GM06990 (cell line): ENCODE measurements around the gene UBASH3A.

Experiments
- DNase-seq: peaks from one replicate; pipeline ENCODE4 v3.0.0-alpha.2; 2011; ENCODE audit not compliant: insufficient read length; ENCODE audit errors: extremely low read depth
- H3K27me3 ChIP-seq: replicated peaks from 2 replicates; pipeline ENCODE4 v1.6.0; 2011; ENCODE audit warnings: low read length; ENCODE audit not compliant: control insufficient read depth, insufficient read depth
- H3K36me3 ChIP-seq: 2 replicates; pipeline ENCODE4 v1.5.1; 2011; ENCODE audit warnings: low read length; ENCODE audit not compliant: control insufficient read depth, insufficient read depth
- H3K4me3 ChIP-seq: replicated peaks from 2 replicates; pipeline ENCODE4 v1.5.1; 2011; ENCODE audit warnings: low read depth, mild to moderate bottlenecking, control low read depth, low read length
- TF ChIP-seq, protein P1 (sequence below): IDR thresholded peaks from 2 replicates; pipeline ENCODE4 v1.5.1; 2011; ENCODE audit warnings: low read length, control low read depth, mild to moderate bottlenecking, inconsistent platforms; ENCODE audit not compliant: insufficient read depth, poor library complexity, severe bottlenecking

The UBASH3A gene

DNA sequence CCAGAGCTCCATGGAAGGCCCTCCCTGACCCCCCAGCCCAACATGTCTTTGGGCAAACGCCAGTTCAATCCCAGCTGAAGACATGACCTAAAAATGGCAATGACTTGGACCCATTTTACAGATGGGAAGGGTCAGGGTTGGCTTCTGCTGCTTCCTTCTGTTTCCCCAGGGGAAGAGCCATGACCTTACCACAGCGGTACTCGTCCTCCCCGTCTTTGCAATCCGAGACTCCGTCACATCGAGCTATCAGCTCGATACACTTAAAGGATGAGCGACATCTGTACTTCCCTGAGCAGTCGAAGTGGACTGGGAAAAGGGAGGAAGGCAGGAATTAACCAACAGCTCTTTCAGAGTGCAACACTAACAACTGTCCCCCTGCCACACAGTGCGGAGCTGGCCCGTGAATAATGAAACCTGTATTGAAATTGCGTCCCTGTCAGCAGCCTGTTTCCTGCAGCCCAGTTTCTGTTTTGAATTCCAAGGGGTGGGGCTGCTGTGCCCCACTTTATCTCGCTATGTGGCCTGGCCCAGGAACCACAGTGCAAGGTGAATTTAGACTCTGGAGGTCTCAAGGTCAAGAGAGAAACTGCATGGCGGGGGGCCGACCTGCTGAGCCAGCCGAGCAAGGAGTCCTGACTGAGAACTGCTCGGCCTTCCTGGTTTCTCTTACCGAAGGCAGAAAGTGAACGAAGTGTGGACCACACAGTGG lies 14.8 kb upstream of the UBASH3A start:
- DNase-seq: no peak
- TF ChIP-seq, protein P1, sequence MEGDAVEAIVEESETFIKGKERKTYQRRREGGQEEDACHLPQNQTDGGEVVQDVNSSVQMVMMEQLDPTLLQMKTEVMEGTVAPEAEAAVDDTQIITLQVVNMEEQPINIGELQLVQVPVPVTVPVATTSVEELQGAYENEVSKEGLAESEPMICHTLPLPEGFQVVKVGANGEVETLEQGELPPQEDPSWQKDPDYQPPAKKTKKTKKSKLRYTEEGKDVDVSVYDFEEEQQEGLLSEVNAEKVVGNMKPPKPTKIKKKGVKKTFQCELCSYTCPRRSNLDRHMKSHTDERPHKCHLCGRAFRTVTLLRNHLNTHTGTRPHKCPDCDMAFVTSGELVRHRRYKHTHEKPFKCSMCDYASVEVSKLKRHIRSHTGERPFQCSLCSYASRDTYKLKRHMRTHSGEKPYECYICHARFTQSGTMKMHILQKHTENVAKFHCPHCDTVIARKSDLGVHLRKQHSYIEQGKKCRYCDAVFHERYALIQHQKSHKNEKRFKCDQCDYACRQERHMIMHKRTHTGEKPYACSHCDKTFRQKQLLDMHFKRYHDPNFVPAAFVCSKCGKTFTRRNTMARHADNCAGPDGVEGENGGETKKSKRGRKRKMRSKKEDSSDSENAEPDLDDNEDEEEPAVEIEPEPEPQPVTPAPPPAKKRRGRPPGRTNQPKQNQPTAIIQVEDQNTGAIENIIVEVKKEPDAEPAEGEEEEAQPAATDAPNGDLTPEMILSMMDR: no peak

DNA sequence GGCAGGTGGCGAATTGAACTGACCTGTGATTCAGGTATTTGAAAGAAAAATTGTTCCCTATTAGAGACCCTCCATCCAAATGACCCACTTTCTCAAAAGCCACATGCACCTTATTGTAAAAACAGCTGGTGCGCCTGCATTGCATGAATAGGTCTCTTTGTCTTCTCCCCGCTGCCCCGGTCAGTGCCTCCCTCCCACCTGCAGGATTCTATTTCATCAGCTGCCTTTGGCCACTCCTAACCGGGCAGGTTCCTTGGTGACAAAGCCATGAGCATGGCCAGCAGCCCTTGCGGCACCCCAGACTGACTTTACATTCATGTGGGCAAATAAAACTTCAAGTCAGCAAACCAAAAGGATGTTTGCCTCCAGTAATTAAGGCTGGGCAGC lies 14.3 kb upstream of the UBASH3A start:
- Histone ChIP-seq H3K36me3 (no peaks in the 10 kb centered on the region), H3K27me3 (no peaks in the 10 kb centered on the region), H3K4me3 (no peak overlapping the region)
- TF ChIP-seq, protein P1: no peak
- no peak for DNase-seq

More for the DNA sequence above, 14.8 kb upstream of the UBASH3A start:
- no peak overlapping the region for H3K4me3 ChIP-seq
- no peaks in the 10 kb centered on the region for H3K36me3 ChIP-seq
- no peaks in the 10 kb centered on the region for H3K27me3 ChIP-seq

DNA sequence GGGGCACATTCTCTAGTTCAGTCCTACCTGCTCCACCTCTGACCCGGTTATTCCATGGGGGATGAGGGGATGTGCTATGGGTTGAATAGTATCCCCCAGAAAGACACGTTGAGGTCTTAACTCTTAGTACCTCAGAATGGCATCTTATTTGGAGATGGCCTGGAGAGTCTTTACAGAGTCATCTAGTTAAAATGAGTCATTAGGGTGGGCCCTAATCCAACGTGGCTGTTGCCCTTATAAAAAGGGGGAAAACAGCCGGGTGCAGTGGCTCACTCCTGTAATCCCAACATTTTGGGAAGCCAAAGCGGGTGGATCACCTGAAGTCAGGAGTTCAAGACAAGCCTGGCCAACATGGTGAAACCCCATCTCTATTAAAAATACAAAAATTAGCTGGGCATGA lies 13.5 kb upstream of the UBASH3A start:
- H3K4me3 ChIP-seq: no peak overlapping the region
- H3K27me3 ChIP-seq: no peaks in the 10 kb centered on the region
- no peaks in the 10 kb centered on the region for H3K36me3 ChIP-seq
- no peak for DNase-seq
- TF ChIP-seq, protein P1: no peak

DNA sequence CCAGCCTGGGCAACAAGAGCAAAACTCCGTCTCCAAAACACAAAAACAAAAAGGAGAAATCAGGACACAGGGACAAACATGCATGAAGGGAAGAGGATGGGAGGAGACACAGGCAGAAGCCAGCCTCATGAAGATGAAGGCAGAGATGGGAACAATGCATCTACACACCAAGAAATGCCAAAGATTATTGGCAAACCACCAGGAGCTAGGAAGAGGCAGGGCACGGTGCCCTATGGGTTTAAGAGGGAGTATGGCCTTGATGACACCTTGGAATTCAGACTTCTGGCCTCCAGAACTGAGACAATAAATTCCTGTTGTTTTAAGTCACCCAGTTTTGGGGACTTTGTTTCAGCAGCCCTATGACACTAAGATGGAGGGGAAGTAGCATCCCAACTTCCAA lies 13.0 kb upstream of the UBASH3A start:
- Histone ChIP-seq H3K27me3 (no peaks in the 10 kb centered on the region), H3K4me3 (no peak overlapping the region), H3K36me3 (no peaks in the 10 kb centered on the region)
- no peak for DNase-seq
- TF ChIP-seq, protein P1: no peak

DNA sequence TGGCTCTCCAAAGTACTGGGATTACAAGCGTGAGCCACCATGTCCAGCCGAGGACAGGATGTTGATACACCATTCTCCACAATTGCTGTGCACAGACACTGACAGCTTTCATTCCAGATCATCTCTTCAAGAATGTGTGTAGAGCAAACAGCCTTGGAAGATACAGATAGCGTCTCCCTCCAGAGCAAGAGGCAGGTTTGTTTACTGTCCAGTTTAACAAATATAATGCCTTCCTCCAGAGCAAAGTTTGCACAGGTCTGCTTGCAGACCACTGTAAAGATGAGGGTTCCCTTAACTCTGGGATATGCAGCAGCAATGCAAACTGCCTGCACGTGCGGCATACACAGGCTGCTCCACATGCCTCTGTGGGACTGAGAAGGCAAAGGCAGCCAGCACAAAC lies 12.4 kb upstream of the UBASH3A start:
- H3K27me3 ChIP-seq: no peaks in the 10 kb centered on the region
- H3K36me3 ChIP-seq: no peaks in the 10 kb centered on the region
- TF ChIP-seq, protein P1: no peak
- no peak overlapping the region for H3K4me3 ChIP-seq
- DNase-seq: no peak
